ENCODE measurements around the gene SPANXD.

DNA sequence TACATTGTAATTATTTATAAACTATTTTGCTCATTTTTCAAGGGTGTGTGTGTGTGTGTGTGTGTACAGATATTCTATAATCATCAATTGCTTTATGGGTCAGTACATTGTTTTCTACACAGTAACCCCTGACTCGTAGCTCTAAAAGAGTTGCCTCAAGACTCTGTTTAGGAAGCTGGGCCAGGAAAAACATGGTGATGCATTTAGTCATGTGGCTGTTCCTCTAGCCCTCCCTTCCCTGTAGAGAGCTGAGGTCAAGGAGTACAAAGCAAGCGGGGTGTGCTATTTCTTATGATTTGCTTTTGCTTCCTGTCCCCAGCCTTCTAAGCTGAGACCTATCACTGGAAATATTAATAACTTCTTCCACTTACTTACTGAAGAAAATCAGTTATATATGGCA lies 34.8 kb upstream of the SPANXD start:
- TF ChIP-seq CREB1 (IDR thresholded peaks at IDR 0.05; ENCODE audit: low read depth) (no peak), EP300 (IDR thresholded peaks at IDR 0.05; ENCODE audit: borderline replicate concordance) (no peak), EGR1 (IDR thresholded peaks at IDR 0.05) (no peak)
- TF ChIP-seq, protein P1, sequence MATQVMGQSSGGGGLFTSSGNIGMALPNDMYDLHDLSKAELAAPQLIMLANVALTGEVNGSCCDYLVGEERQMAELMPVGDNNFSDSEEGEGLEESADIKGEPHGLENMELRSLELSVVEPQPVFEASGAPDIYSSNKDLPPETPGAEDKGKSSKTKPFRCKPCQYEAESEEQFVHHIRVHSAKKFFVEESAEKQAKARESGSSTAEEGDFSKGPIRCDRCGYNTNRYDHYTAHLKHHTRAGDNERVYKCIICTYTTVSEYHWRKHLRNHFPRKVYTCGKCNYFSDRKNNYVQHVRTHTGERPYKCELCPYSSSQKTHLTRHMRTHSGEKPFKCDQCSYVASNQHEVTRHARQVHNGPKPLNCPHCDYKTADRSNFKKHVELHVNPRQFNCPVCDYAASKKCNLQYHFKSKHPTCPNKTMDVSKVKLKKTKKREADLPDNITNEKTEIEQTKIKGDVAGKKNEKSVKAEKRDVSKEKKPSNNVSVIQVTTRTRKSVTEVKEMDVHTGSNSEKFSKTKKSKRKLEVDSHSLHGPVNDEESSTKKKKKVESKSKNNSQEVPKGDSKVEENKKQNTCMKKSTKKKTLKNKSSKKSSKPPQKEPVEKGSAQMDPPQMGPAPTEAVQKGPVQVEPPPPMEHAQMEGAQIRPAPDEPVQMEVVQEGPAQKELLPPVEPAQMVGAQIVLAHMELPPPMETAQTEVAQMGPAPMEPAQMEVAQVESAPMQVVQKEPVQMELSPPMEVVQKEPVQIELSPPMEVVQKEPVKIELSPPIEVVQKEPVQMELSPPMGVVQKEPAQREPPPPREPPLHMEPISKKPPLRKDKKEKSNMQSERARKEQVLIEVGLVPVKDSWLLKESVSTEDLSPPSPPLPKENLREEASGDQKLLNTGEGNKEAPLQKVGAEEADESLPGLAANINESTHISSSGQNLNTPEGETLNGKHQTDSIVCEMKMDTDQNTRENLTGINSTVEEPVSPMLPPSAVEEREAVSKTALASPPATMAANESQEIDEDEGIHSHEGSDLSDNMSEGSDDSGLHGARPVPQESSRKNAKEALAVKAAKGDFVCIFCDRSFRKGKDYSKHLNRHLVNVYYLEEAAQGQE (IDR thresholded peaks at IDR 0.05; ENCODE audit: low read depth) = no peak

All from Ishikawa (cell line).